ENCODE data around the gene TBXA2R.
"Not testable (repeated sequence)": the region's sequence is repeated elsewhere in the genome, so short reads cannot be mapped to it uniquely, and the experiment has no call there.

TBXA2R gene

GRCh38 chr19:3577723-3578344 is 28.8 kb downstream of the TBXA2R start:
- no peak for DNase-seq (ENCODE audit: low read depth)

- DNase-seq (ENCODE audit: low read depth): no peak
Observed at GRCh38 chr19:3576696-3577443, 29.8 kb downstream of the TBXA2R start.

- no peak for DNase-seq (ENCODE audit: low read depth)
Observed at GRCh38 chr19:3575949-3576673, 30.6 kb downstream of the TBXA2R start.

- DNase-seq (ENCODE audit: low read depth): no peak
Observed at GRCh38 chr19:3575260-3575741, 31.4 kb downstream of the TBXA2R start.

- DNase-seq (ENCODE audit: low read depth): peak; percentile 53
Observed at GRCh38 chr19:3573858-3574637, 32.6 kb downstream of the TBXA2R start.

GRCh38 chr19:3573162-3573857 is 33.4 kb downstream of the TBXA2R start:
- DNase-seq (ENCODE audit: low read depth): no peak

- DNase-seq (ENCODE audit: low read depth): no peak
Observed at GRCh38 chr19:3572855-3573161, 33.9 kb downstream of the TBXA2R start, which contains the start of gene HMG20B. HMG20B (plus strand) TSS chr19:3572944; CDS start chr19:3573310, 366 bp downstream.

GRCh38 chr19:3572132-3572854 is 34.4 kb downstream of the TBXA2R start:
- peak; percentile 99 for DNase-seq (ENCODE audit: low read depth)

- no peak for DNase-seq (ENCODE audit: low read depth)
Observed at GRCh38 chr19:3570606-3571011, 36.1 kb downstream of the TBXA2R start.

GRCh38 chr19:3570042-3570441 is 36.6 kb downstream of the TBXA2R start:
- DNase-seq (ENCODE audit: low read depth): not testable (repeated sequence)

GRCh38 chr19:3565139-3565538 is 41.5 kb downstream of the TBXA2R start:
- DNase-seq (ENCODE audit: low read depth): no peak

- no peak for DNase-seq (ENCODE audit: low read depth)
Observed at GRCh38 chr19:3563709-3564524, 42.8 kb downstream of the TBXA2R start.

GRCh38 chr19:3557461-3558248 is 49.0 kb downstream of the TBXA2R start, which contains the start of gene MFSD12:
MFSD12 (minus strand) TSS chr19:3557586; CDS start chr19:3557403, 183 bp downstream.
- DNase-seq (ENCODE audit: low read depth): peak; percentile 94

GRCh38 chr19:3556978-3557460 is 49.7 kb downstream of the TBXA2R start:
- DNase-seq (ENCODE audit: low read depth): peak; percentile 62

GRCh38 chr19:3556423-3556977 is 50.2 kb downstream of the TBXA2R start:
- DNase-seq (ENCODE audit: low read depth): no peak

- no peak for DNase-seq (ENCODE audit: low read depth)
Observed at GRCh38 chr19:3555653-3556422, 50.8 kb downstream of the TBXA2R start.

GRCh38 chr19:3554254-3555083 is 52.2 kb downstream of the TBXA2R start:
- DNase-seq (ENCODE audit: low read depth): no peak
